ENCODE data around the gene JSRP1. TPM values are rescaled to one million over a fixed set of nuclear protein-coding genes. Genes with fewer than 3 reads are reported as not detected.

Gene JSRP1
- total RNA-seq, 1 experiment from 2014 or later: not detected

DNA sequence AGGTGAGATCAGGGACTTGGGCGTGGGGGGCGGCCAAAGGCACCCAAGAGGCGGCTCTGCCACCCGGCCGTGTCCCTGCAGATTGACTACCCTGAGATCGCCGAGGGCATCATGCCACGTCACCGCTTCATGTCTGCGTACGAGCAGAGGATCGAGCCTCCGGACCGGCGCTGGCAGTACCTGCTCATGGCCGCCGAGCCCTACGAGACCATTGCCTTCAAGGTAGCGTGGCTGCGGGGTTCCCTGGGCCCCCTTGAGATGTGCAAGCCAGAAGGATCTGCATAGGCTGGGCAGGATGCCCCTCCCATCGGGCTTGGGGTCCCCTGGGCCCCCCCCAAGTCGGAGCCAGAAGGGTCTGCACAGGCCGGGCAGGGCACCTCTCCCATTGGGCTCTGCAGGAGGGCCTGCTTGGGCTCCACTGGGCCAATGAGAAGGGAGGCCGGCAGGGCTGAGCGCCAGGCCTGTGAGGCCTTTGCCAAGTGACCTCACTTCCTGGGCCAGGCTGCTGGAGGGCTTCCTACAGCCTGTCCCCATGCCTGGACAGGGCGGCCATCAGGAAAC, 9.3 kb downstream of the JSRP1 start:
- DNase-seq (ENCODE audit: low read depth): peak; percentile 47

DNA sequence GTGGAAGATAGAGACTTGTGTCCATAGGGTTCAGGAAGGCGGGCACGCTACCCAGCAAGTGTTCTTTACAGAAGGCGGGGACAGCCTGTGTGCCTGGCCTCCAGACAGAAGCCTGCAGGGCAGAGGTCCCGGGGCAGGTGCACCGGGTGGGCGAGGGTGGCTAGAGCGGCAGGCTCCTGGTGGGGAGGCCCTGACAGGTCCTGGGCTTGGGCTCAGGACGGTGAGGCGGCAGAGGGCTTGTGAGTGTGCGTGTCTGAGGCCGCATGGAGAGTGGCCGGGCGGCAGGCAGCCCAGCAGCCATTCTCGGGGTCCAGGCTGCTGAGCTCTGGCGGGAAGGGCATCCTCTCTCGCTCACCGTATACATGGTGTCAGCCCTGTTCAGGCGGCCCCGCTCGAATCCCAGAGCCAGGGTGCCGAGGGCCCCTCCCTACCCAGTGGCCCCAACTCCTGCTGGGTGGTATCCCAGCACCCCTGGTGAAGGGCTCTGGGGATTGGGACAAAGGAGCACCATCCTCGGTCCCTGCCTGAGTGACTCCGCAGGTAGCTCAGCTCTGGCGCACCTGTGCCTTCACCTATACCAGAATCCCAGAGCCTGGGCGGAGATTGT, 10.1 kb downstream of the JSRP1 start:
- no peak for DNase-seq (ENCODE audit: low read depth)

DNA sequence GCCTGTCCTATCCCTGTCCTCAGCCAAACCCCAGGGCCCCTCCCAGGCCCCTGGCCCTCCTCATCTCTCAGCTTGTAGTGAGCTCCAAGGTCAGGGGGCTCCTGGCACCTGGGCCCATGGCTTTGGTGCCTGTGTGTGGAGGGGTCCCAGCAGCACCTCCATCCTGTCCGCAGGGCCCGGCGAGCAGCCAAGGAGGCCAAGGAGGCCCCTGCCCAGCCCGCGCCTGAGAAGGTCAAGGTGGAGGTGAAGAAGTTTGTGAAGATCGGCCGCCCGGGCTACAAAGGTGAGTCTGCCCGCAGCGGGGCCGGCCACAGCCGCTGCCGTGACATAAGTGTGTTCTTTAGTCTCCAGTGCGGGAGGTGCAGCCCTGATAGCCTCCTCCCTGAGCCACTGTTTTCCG, 10.9 kb downstream of the JSRP1 start:
- DNase-seq (ENCODE audit: low read depth): no peak

DNA sequence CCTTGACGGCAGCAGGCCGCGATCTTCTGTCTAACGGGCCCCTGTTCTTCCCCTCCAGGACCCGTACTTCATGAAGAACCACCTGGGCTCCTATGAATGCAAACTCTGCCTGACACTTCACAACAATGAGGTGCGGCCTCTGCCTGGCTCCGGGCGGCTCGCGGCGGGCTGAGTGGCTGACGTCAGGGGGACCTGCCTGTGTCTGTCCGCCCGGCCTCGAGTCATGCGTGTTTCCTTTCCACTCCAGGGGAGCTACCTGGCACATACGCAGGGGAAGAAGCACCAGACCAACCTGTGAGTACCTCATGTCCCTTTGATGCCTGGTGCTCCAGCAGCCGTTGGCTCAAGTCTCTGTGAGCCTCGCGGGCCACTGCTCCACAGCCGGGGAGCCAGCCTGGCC, 11.7 kb downstream of the JSRP1 start:
- DNase-seq (ENCODE audit: low read depth): no peak

DNA sequence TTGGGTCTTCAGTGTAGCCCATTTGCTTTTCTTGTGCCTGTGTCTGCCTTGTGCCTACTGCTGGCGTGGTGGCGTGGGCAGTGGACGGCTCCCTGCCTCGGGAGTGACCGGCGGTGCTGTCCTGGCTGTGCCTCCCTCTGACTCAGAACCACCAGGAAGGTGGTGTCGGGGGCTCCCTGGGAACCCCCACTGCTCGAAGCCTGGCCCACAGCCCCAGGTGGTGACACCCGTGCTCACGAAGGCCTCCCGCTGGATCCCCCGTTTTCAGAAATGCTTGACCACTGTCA, 12.1 kb downstream of the JSRP1 start:
- no peak for DNase-seq (ENCODE audit: low read depth)

DNA sequence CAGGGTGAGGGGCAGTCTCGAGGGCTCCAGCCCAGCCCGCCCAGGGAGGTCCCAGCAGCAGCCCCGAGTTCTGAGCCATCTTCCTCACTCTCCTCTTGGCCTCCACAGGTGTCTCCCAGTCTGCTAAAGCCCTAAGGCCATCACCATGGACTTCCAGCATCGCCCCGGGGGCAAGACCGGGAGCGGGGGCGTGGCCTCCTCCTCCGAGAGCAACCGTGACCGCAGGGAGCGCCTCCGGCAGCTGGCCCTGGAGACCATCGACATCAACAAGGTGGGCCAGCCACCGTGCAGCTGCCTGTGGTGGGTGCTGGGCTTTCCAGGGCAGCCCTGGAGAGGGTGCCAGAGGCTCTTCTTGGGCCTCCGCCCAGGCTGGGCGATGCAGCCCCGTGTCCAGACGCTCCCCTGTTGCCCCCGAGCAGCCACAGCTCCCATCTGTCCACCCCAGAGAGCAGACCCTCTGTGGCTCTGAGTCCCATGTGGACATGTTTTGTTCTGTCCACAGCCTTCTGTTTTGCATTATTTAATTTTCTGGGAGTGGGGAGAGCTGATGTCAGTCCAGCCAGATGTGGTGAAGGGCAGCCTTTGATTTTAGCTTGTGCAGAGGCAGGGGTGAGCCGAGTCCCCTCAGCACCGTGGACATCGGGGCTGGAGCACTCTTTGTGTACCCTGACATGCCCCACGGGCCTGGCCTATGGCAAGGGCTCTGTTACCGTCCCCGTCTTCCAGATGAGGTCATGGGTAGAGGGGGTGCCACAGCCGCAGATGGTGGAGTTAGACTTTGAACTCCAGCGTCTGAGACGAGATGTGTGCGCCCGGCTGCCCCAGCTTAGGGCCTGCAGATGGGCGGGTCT, 12.7 kb downstream of the JSRP1 start:
- no peak for DNase-seq (ENCODE audit: low read depth)

DNA sequence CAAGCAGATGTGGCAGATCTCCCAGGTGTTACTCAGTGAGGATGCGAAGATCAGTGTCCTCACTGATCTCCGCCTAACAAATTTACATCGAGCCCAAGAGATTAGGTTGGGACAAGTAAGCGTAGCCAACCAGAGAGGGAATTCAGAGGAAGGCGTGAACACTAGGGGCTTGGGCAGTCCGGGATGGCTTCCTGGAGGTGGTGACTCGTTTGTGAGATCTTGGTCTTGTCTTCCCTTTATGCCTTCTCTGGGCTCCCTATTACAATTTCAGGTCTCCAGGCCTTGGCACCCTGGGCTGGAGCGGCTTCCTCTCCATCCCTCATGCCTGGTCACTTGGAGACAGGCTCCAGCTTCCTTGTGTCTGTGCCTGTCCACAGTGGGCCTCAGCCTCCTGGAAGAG, 13.4 kb downstream of the JSRP1 start:
- DNase-seq (ENCODE audit: low read depth): no peak

DNA sequence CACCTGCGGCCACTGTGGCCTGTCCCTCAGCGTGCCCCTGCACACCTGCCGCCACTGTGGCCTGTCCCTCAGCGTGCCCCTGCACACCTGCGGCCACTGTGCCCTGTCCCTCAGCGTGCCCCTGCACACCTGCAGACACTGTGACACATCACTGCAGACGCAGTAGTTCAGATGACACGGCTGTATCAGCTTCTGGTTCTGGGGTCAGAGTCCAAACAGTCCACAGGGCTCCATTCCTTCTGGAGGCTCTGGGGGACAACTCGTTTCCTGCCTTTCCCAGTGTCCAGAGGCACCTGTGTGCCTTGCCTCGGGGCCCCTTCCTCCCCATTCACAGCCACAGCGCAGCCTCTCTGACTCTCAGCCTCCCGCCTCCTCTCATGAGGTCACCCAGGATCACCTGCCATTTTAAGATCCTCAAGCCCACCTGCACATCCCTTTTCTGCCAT, 14.1 kb downstream of the JSRP1 start:
- DNase-seq (ENCODE audit: low read depth): no peak

DNA sequence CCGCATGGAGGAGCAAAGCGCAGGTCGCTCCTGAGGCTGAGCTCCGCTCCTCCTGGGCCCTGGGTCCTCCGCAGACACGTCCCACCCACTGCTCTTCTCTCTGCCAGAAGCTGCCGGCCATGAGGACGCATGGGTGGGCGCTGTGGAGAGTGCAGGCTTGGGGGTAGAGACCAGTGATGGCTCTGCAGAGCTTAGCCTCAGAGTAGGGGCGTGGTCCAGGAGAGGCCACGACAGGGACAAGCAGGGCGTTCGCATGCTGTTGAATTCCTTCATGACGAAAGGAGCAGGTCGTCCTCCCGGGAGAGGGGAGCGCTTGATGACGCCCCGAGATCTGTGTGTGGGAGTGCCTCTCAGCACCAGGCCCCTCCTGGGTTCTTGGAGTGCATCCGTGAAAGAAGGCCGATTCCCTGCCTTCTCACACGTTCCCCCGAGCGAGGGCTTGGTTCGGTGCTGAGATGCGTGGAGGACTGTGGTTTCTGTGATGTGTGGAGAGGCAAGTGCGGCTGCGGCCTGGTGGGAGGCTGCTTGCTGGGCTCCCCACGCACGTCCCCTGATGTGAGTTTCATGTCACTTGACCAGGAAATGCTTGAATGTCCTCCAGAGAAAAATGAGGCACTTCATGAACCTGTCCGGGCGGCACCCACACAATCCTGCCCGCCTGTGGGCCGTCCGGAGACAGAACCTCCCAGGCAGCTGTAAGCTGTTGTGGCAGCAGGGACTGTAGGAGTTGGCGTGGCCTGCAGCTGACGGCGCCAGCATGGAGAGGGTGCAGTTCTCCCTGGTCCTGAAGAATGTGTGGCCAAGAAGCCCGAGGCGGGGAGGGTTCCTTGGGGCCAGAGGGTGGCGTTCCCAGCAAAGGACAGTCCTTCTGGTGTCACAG, 15.1 kb downstream of the JSRP1 start:
- DNase-seq (ENCODE audit: low read depth): no peak

DNA sequence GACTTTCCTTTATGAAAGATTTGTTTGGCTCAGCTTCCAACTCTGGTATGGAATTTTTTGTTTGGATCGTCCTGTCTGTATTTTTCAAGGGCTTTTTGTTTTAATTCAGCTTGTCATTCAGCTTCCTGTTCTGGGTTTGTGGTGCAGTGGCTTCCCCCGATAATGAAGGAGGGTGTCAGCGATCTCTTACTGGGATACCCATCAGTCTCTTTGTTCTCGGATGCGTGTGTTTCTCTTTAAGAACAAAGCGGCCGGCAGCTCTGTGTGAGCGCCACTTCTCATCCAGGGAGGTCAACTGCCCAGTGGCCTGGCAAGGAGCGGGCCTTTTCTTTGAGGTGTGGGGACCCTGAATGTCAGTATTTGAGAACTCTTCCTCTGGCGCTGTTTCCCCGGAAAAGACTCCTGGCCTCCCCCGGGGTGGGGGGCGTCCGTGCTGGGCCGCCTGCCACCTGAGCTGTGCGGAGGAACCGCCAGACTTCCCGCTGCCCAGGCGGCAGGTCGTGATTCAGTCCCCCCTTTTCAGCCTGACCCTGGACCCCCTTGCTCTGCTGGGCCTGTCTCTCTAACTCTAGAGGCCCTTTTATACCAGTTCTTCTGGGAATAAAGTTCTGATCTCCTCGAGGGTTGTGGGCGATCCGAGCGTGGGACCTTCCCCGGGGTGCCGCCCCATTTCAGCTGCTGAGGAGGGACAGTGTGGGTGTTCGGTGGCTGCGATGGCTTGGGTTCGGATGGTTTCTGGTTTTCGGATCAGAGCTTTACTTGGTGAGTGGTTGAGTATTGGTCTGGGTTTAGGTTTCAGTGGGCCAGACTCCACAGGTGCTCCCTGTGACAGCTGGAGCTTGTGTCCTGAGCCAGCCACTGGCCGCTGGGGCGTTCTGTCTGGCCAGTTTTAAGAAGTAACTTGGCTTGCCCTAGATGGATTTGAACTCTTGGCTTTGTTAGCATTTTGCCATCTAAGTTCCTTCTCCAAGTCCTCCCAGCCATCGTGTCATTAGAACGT, 16.1 kb downstream of the JSRP1 start:
- DNase-seq (ENCODE audit: low read depth): peak; percentile 67

DNA sequence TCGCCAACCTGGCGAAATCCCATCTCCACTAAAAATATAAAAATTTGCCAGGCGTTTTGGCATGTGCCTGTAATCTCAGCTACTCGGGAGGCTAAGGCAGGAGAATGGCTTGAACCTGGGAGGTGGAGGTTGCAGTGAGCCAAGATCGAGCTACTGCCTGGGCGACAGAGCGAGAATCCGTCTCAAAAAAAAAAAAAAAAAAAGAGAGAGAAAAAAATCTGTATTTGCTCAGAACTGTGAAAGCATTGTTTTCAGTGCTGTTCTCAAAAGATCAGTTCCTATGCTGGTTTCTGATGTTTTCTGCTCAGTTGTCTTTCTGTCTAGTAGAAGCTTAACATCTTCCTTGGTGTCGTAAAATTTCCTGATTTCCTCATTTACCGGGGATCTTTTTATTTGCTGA, 17.0 kb downstream of the JSRP1 start:
- no peak for DNase-seq (ENCODE audit: low read depth)

DNA sequence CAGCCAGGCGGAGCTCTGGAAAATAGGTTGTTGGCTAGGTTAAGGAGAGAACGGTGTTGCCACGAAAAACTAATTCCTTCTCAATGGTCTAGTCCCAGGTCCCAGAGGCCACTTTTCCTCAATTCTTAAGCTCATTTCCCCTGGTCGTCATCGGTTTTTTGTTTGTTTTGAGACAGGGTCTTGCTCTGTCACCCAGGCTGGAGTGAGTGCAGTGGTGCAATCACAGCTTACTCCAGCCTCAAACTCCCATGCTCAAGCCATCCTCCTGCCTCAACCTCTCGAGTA, 18.4 kb downstream of the JSRP1 start:
- no peak for DNase-seq (ENCODE audit: low read depth)

DNA sequence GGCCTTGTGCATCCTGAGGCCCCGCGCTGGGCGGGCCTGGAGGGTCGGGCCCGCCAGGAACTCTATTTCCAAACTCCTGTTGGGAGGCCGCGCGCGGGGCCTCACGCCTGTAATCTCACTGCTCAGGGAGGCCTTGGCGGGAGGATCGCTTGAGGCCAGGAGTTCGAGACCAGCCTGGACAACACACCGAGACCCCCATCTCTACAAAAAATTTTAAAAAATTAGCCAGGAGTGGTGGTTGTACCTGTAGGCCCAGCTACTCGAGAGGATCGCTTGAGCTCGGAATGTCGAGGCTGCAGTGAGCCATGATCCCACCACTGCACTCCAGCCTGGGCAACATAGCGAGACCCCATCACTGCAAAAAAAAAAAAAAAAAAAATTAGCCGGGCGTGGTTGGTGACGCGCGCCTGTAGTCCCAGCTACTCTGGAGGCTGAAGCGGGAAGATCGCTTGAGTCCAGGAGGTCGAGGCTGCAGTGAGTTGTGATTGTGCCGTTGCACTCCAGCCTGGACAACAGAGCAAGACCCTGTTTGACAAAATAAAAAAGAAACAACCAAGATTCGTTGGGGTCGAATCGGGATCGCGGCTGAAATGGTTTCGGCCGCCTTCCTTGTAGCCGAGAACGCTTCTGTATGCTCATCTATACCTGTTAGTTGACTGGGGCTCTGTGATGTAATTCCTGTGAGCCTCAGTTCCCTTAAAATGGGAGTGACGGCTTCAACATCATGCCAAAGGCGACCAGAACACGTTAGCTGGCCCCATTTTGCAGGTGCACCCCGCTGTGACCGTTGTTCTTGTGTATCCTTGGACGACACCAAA, 19.0 kb downstream of the JSRP1 start:
- DNase-seq (ENCODE audit: low read depth): no peak

DNA sequence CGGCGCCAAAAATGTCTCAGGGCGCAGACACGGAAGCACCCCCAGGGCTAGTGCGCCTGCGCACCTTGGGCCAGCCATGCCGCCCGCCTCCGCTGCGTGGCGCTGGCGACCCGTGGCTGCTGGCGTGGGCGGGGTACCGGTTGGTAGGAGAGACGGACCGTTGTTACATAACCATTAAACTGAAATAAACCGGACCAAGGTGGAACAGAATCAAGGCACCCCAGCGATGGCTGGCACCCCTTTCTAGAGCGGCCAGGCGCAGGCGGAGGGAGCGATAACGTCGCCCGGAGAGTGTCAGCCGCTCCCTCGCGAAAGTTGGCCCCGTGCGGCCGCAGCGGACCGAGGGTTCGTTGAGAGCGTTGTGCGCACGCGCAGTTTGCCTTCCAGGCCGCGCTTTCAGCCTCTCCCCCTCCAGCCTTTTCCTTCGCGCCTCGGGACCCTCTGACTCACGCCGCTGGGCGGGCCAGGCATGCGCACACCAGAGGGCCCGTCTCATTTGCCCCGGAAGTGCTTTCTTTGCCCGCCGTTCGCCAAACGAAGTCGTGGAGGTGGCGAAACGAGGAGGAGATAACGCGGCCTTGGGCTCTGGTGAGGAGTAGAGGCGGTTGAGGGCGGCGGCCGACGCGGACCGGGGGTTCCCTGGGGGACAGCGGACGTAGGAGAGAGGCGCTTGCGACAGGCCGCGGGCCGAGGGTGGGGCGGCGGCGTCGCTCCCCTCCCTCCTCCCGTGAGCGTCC, 19.7 kb downstream of the JSRP1 start, which contains the start of the genes PLEKHJ1 and SF3A2:
TSS of gene PLEKHJ1 (minus strand) at position 16 of the 737 bp plus-strand sequence. CDS start 81 bp downstream, outside the sequence.
TSS of gene SF3A2 (plus strand) at position 511 of the 737 bp plus-strand sequence. CDS start 6,595 bp downstream, outside the sequence.
- DNase-seq (ENCODE audit: low read depth): peak; percentile 96

DNA sequence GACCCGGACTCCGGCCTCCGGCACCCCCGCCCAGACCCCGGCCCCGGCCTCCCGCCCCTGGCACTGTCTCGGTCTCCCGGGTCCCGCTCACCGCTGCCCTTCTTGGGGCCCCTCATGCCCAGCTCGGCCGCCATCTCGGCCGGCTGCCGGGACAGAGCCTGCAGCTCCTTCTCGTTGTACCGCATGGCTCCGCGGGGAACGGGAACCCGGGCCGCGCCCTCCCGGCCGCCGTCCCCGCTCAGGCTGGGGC, 20.2 kb downstream of the JSRP1 start:
- no peak for DNase-seq (ENCODE audit: low read depth)

DNA sequence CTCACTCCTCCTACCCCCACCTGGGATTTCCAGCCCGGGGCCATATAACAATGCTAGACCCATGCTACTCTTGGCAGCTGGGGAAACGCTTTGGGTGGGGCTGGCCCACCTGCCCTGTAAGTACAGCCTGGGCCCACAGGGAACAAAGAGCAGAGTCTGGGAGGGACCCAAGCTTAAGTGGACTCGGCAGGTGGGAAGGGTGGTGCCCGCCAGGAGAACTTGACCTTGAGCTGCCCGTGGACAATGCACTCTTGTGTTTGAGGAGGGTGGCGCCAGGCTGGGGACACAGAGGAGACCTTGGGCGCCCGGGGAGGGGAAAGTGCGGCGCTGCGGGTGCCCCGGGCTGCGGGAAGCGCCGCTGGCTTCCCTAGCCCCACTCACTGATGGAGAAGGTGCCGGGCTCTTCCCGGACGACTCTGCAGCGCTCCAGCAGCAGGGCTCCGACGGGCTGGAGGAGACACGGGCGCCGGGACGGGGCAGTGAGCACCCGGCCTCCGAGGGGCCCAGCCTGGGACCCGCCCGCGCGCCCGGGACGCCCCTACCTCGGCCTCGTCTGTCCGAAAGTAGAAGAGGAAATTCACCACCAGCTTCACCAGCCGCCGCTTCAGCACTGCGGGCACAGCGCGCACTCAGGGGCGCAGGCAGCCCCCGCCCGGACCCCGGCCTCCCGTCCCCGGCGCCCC, 20.7 kb downstream of the JSRP1 start:
- no peak for DNase-seq (ENCODE audit: low read depth)

DNA sequence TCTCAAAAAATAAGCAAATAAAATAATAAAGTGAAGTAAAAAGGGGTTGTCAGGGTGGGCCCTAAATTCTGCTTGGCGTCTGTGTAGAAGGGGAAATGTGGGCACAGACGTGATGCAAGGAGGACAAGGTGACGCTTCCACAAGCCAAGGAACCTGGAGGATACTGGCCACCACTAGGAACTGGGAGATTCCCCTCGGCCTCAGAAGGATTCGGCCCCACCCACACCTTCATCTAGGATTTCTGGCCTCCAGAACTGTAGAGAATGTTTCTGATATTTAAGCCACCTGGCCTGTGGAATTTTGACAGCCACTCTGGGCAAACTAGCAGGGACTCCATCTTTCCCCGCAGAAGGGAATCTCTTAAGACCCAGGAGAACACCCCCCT, 21.2 kb downstream of the JSRP1 start:
- no peak for DNase-seq (ENCODE audit: low read depth)

DNA sequence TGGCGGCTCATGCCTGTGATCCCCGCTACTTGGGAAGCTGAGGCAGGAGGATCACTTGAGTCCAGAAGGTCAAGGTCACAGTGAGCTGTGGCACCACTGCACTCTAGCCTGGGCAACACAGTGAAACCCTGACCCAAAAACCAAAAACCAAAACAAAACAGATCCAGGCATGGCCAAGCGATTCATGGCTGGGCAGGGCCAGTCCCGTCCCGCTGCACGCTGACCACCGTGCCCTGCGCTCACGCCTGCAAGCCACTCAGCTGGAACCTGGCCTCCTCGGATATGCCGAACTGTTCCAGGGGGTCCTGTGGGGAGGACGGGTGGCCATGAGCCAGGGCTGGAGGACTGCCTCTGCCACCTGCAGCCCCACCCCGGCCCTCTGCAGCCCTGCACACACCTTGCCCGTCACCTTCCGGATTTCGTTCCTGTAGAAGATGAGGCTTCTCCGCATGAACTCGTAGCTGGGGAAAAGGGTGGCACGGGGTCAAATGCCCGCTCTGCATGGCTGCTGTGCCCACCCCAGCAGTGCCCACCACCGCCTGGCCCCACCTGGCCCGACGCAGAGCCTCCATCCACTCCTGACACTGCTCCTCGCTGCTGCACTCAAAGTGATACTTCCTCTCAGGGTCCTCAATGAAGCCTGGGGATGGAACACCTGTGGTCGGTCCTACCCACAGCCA, 22.5 kb downstream of the JSRP1 start:
- DNase-seq (ENCODE audit: low read depth): no peak

All from RPMI7951 (cell line).